ENCODE measurements around the gene PLEKHA5.

The PLEKHA5 gene

DNA sequence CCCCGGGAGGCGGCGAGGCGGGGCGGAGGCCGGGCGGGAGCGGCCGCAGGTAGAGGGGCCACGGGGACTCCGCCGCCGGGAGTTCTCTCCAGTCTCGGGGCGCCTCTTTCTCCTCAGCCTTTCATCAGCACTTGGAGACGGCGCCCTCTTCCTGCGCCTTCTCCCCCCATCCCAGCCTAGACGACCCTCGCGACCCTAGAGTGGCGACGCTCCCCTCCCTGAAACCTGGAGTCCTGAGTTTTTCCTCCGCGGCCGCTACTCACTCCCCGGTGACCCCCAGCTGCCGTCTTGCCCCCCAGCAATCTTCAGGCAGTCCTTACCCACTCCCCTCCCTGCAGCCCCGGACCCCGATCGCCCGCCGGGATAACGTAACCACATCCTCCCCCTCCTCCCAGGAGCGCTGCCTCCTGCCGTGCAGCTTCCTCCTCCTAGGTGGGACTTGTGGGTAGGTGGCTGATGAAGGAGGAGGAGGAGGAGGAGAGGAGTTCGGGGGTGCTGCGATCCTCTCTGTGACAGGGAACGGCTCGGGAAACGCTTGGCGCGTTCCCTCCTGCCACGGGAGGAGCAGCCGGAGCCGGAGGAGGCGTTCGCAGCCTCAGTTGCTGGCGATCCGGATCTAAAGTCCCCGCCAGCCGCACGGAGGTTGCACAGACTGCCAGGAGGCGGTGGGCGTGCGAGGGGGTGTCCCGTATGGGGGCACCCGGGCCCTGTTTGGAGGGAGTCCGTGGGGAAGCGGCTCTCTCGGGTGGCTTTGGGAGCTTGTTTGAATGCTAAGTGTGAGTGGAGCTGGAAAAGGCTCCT lies 891 bp downstream of the PLEKHA5 start:
- no peak for DNase-seq (ENCODE audit: low read depth)

GRCh38 chr12:19131025-19131444 lies 1.5 kb downstream of the PLEKHA5 start:
- no peak for DNase-seq (ENCODE audit: low read depth)

GRCh38 chr12:19138551-19138950 lies 9.0 kb downstream of the PLEKHA5 start:
- no peak for DNase-seq (ENCODE audit: low read depth)

DNA sequence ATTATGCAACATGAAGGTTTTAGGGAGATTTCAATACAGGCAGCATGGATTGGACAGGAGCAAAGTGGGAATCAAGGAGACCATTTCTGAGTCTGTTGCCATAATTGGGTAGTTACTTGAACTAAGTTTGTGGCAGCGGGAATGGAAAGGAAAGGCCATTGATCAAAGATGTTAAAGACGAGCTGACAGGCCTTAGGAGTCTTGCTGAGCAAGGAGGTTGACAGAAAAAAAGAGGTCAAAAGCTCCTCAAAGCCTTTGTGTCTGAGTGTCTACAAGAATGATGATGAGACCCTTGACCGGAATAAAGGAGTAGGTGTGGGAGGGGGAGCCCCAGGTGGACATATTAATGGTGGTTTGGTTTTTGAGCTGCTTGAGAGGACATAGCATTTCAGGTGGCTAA lies 9.4 kb downstream of the PLEKHA5 start:
- no peak for DNase-seq (ENCODE audit: low read depth)

DNA sequence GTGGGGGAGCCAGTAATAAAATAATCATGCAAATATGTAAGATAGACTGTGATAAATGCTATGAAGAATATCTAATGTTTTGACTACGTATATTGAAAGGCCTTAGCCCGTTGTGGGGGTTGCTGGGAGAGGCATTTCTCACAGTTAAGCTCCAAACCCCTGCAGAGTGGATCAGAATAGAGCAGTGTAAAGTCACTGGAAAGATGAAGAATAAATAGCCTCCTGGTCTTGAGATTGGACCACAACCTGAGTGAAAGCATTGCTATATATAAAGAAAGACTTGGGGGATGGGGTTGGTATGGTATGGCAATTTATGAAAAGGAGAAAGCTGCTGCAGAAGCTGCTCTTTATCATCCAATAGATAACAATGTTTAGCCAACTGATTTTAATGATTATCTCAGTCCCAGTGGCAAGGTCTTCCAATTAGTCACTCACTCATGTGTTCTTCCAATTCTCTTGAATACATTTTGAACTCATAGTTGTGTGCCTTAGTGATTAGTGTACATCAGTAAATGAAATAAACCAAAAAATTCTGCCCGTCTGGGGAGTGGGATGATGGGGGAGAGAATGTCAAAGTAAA lies 10.2 kb downstream of the PLEKHA5 start:
- DNase-seq (ENCODE audit: low read depth), result no peak

GRCh38 chr12:19140381-19141236 lies 11.1 kb downstream of the PLEKHA5 start:
- DNase-seq (ENCODE audit: low read depth), result no peak

DNA sequence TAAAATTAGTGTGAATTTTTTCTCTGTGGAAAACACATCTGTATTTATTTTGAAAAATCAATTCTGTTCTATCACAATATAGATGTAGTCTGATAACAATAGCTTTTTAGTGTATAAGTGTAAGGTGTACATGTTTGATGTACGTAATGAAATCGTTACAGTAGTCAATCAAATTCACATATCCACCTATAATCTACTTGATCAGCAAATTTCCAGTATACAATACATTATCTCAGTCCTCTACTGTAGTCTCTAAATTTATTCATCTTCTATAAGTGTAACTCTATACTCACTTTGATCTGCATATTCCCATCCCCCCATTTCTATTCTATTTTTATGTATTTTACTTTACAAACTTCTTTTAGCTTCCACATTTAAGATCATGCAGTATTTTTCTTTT lies 13.0 kb downstream of the PLEKHA5 start:
- no peak for DNase-seq (ENCODE audit: low read depth)

GRCh38 chr12:19144287-19144686 lies 14.8 kb downstream of the PLEKHA5 start:
- DNase-seq (ENCODE audit: low read depth), result no peak

DNA sequence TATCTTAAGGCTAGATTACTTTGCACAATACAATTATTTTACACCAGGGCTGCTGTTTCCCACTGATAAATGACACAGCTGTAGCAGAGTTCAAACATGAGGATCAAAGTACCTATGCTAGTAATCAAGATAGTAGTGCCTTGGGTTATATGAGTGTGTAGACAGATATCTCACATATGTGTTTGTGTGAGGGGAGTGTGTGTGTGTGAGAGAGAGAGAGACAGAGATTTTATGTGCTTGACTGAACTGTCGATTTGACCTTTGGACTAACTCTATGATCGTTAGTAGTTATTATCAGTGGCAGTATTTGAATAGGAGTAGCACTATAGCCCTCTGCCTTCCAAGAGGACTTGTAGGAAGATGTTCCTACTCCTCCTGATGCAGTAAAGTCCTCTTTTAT lies 15.5 kb downstream of the PLEKHA5 start:
- no peak for DNase-seq (ENCODE audit: low read depth)

GRCh38 chr12:19148860-19149259 lies 19.3 kb downstream of the PLEKHA5 start:
- DNase-seq (ENCODE audit: low read depth), result no peak

GRCh38 chr12:19150273-19150900 lies 20.9 kb downstream of the PLEKHA5 start:
- no peak for DNase-seq (ENCODE audit: low read depth)

GRCh38 chr12:19151298-19151697 lies 21.8 kb downstream of the PLEKHA5 start:
- no peak for DNase-seq (ENCODE audit: low read depth)

DNA sequence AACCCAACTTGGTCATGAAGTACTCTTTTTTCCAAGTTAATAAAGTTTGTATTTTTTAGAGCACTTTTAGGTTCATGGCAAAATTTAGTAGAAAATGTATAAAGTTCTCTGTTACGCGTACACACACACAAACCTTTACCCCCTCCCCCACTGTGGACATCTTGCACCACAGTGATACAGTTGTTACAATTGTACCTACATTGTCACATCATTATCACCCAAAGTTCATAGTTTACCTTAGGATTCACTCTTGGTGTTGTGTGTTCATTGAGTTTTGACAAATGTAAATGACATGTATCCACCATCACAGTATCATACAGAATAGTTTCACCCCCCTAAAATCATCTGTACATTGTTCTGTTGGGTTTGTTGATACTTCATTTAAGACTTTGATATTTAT lies 23.9 kb downstream of the PLEKHA5 start:
- DNase-seq (ENCODE audit: low read depth), result no peak

DNA sequence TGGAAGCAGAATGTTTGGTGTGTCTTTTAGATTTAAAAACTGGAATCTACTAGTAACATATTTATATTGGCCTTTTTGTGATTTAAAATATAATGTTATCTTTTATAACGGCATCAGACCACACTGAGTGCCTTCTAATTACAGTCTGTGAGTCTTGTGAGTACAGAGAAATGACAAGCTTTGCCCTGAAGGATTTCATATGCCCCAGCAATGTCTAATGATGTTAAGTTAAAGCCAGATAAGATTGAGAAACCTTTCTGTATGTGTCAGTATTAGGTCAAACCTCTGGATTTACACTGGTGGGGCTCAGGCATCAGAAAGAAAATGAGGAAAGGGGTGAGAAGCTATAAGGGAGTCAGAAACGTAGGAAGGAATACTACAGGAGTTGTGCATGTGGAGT lies 25.2 kb downstream of the PLEKHA5 start:
- DNase-seq (ENCODE audit: low read depth), result no peak

DNA sequence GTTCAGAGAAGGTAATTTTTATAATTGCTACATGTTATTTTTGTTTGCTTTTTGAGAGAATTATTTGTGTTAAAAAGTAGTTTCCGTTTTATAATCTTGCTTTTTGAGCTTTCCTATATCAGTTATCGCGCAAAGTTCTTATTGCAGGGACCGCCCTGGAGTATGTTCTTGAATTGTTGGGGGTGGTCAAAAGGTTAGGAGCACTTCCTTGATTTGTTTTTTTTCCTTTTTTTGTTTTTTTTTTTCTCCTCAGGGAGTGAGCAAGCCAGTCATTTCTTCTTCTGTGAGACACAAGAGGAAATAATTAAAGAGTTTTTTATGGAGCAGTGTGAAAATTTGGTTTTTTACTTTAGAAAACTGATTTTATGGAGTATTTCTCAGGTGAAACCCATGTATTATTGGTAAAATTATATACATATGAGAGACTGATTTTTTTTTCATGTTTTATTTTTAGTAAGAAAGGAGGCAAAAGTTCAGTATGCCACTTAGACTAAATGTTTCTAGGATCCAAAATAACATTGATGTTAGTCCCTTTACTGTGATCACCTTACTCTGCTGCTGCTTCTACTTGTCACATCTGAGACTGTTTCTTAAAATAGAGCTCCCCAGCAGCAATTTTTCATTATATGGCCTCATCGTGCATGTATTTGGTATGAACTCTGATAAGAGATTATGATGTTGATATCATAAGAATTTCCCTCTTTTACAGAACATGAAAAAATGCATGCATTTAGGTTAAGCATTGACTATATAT lies 26.6 kb downstream of the PLEKHA5 start:
- no peak for DNase-seq (ENCODE audit: low read depth)

DNA sequence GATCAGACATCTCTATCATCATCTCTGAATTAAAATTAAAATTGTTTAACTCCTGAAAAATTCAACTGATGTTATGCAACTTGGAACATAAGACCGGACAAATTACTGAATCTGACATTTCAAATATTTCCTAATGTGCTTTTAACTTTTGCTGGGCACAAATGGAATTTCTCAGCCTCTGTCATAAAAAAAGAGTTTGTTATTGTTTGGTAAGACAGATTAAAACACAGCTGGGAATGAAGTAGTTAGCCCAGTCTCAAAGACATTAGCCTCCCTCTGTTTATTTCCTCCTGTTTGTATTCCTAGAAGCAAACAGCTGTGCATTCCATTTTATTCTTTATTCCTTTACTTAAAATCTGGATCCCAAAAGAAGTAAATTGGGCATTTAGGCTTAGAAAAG lies 29.4 kb downstream of the PLEKHA5 start:
- DNase-seq (ENCODE audit: low read depth), result no peak

DNA sequence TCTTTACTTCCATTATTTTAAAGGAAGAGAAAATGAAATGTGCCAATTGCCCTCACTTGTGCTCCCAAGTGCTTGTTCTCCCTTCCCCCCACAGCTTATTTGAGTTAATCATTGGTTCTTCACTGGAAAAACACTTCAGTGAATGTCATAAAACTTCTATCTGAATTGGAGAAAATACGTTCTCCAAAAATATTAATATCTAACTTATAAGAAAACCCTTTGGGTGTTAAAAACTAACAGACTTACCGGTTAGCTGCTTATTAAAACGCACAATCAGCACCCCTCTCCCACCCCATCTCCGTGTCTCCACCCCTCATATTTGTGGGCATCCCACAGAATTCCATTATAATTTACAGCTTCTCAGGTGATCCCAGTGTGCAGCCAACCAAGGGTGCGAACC lies 31.7 kb downstream of the PLEKHA5 start:
- DNase-seq (ENCODE audit: low read depth), result no peak

- no peak for DNase-seq (ENCODE audit: low read depth)
Measured at GRCh38 chr12:19165451-19165850, 35.9 kb downstream of the PLEKHA5 start.

GRCh38 chr12:19166387-19166786 lies 36.9 kb downstream of the PLEKHA5 start:
- no peak for DNase-seq (ENCODE audit: low read depth)

GRCh38 chr12:19166956-19167355 lies 37.4 kb downstream of the PLEKHA5 start:
- no peak for DNase-seq (ENCODE audit: low read depth)

- no peak for DNase-seq (ENCODE audit: low read depth)
Measured at GRCh38 chr12:19167708-19168107, 38.2 kb downstream of the PLEKHA5 start.

DNA sequence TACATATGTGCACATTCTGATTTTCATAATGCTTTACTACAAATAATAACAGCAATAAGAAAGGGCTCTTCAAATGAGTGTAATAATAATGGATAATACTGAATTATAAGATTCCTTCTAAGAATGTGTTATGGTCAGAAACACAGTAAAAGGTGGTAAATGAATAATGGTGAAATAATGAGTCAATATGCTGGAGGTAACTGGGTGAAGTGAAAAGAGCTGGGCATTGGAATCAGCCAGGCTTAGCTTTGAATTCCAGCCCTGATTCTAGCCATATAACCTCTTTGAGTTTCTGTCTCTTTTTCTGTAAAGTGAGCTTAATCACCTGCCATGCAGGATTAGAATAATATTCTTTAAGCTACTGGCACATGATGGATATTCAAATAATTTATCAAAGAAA lies 39.1 kb downstream of the PLEKHA5 start:
- no peak for DNase-seq (ENCODE audit: low read depth)

All from activated T-cell treated with anti-CD3 and anti-CD28 coated beads for 24 hours (primary cell).